Chondrocyte (in vitro differentiated cells): ENCODE data around the gene ENTPD2. TPM values are rescaled to one million over a fixed set of nuclear protein-coding genes. Genes with fewer than 3 reads are reported as not detected.
"Not testable (repeated sequence)": the region's sequence is repeated elsewhere in the genome, so short reads cannot be mapped to it uniquely, and the experiment has no call there.

Experiments
- DNase-seq: peaks from one replicate; pipeline ENCODE4 v3.0.0; 2021; ENCODE audit warnings: mixed read lengths, low spot score
- H3K27ac Mint-ChIP-seq: one replicate; pipeline ENCODE4 v1.8.0; 2021; ENCODE audit warnings: mild to moderate bottlenecking, moderate library complexity, mixed read lengths; ENCODE audit not compliant: unreplicated experiment
- H3K27me3 Mint-ChIP-seq: 2 replicates; pipeline ENCODE4 v1.8.0; 2021; ENCODE audit warnings: low read depth, mixed read lengths
- H3K36me3 Mint-ChIP-seq: 2 replicates; pipeline ENCODE4 v1.8.0; 2021; ENCODE audit warnings: low read depth, mixed read lengths
- H3K4me1 Mint-ChIP-seq: 2 replicates; pipeline ENCODE4 v1.8.0; 2021; ENCODE audit warnings: low read depth, mild to moderate bottlenecking, mixed read lengths
- H3K4me3 Mint-ChIP-seq: one replicate; pipeline ENCODE4 v1.8.0; 2021; ENCODE audit warnings: mild to moderate bottlenecking, moderate library complexity, mixed read lengths; ENCODE audit not compliant: unreplicated experiment
- H3K9me3 Mint-ChIP-seq: 2 replicates; pipeline ENCODE4 v1.8.0; 2021; ENCODE audit warnings: low read depth, mixed read lengths
- total RNA-seq: library from RNA; stranded (reverse); gene quantifications from 3 replicates; pipeline ENCODE4 v1.2.1, GENCODE V29; 2021
- TF ChIP-seq, protein P1 (sequence below): fragments of 200-600 bp; sonication (generic); IDR thresholded peaks from 2 replicates; pipeline ENCODE4 v1.5.0; 2021; ENCODE audit warnings: antibody characterized with exemption, mild to moderate bottlenecking, moderate library complexity

ENTPD2 gene
- total RNA-seq, 1 donor from 2014 or later, result 0.15 TPM

DNA sequence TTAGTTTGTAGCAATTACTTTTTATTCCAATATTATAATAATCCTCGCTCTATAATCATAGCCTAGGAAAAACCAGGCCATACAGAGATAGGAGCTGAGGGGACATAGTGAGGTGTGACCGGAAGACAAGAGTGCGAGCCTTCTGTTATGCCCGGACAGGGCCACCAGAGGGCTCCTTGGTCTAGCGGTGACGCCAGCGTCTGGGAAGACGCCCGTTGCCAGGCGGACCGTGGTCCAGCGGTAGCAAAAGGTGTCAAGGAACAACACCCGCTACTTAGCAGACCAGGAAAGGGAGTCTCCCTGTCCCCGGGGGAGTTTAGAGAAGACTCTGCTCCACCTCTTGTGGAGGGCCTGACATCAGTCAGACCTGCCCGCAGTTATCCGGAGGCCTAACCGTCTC is 49.6 kb downstream of the ENTPD2 start:
- H3K4me3 Mint-ChIP-seq, H3K9me3 Mint-ChIP-seq, DNase-seq, H3K27ac Mint-ChIP-seq, H3K27me3 Mint-ChIP-seq, H3K36me3 Mint-ChIP-seq: not testable (repeated sequence)
- H3K4me1 Mint-ChIP-seq, result peaks cover 15% of the 10 kb centered on the region
- TF ChIP-seq, protein P1, sequence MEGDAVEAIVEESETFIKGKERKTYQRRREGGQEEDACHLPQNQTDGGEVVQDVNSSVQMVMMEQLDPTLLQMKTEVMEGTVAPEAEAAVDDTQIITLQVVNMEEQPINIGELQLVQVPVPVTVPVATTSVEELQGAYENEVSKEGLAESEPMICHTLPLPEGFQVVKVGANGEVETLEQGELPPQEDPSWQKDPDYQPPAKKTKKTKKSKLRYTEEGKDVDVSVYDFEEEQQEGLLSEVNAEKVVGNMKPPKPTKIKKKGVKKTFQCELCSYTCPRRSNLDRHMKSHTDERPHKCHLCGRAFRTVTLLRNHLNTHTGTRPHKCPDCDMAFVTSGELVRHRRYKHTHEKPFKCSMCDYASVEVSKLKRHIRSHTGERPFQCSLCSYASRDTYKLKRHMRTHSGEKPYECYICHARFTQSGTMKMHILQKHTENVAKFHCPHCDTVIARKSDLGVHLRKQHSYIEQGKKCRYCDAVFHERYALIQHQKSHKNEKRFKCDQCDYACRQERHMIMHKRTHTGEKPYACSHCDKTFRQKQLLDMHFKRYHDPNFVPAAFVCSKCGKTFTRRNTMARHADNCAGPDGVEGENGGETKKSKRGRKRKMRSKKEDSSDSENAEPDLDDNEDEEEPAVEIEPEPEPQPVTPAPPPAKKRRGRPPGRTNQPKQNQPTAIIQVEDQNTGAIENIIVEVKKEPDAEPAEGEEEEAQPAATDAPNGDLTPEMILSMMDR, result peak; percentile 75

DNA sequence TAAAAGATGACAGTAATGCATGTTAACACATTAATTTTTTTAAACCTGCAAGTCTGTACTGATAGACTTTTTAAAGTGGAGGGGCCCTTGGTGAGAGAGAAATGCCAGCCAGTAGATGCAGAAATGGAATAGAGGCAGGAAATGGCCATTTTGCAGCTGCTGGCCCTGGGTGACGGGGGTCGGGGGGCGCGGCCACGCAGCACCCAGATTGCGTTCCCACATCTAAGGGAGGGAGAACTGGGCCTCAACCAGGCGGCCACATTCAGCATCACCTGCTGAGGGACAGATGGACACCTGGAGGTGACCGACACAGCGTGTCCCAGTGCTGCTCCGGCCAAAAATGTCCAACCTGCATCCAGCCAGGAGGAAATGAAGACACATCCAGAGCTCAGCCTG is 51.2 kb downstream of the ENTPD2 start:
- DNase-seq, result no peak
- no peak overlapping the region for H3K27ac Mint-ChIP-seq
- peaks cover 31% of the 10 kb centered on the region for H3K4me1 Mint-ChIP-seq
- H3K4me3 Mint-ChIP-seq, result no peak overlapping the region
- no peaks in the 10 kb centered on the region for H3K27me3 Mint-ChIP-seq
- TF ChIP-seq, protein P1, result no peak
- no peaks in the 10 kb centered on the region for H3K36me3 Mint-ChIP-seq
- peaks cover 4% of the 10 kb centered on the region for H3K9me3 Mint-ChIP-seq

DNA sequence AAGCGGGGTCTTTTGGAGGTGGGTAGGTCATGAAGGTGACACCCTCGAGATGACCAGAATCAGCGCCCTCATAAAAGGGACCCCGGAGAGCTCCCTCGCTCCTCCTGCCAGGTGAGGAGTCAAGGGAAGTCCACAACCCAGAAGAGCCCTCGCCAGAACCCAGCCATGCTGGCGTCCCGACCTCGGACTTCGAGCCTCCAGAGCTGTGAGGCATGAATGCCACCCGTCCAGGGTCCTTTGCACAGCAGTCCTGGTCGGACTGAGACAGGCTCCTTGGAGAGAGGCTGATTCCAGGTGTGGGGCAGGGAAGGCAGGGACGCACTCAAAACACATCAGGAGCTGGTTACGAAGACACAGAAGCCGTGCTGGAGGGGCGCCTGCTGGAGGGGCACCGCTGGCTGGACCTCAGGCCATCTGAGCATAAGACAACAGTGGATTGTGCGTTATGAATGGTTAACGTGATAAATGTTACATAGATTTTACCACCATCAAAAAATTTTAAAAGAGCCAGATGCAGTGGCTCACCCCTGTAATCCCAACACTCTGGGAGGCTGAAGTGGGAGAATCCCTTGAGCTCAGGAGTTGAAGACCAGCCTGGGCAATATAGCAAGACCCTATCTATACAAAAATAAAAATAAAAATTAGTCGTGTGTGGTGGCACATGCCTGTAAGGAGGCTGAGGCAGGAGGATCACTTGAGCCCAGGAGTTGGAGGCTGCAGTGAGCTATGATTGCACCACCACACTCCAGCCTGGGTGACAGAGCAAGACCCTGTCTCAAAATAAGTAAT is 51.8 kb downstream of the ENTPD2 start:
- DNase-seq, result no peak
- Mint-ChIP-seq H3K4me3 (no peak overlapping the region), H3K4me1 (peaks cover 36% of the 10 kb centered on the region), H3K27me3 (no peaks in the 10 kb centered on the region), H3K9me3 (peaks cover 4% of the 10 kb centered on the region), H3K27ac (no peak overlapping the region), H3K36me3 (no peaks in the 10 kb centered on the region)
- TF ChIP-seq, protein P1, result no peak

DNA sequence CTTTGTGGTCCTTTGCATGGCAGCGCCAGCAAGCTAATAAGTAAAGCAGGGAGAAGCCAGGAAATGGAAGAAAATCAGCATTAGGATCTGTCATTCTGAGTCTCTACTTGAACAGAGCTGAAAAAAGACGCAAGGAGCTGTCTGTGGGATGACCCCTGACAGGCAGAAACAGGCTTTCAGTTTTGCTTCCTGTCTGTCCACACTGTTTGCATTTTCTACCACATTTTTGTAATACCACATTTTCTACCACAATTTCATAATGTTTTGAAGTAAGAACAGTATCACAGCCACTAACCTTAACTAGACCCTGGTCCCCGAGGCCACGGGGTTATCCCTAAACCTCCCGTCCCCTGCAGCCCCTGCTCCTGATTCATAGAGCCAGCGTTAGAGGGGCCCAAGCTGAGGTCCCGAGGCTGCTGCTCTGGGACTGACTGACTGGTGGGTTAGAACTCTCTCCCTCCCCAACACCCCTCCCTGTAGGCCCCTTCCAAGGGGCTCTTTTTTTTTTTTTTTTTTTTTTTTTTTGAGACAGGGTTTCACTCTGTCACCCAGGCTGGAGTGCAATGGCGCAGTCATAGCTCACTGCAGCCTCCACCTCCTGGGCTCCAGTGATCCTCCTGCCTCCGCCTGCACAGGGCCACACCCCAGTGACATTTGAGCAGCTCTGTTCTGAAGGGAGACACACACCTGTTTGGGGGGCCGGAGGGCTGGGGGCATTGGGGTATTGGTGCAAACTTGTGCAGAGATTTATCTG is 53.5 kb downstream of the ENTPD2 start:
- H3K27ac Mint-ChIP-seq, result peak overlapping the region; percentile 85
- TF ChIP-seq, protein P1, result no peak
- peaks cover 47% of the 10 kb centered on the region for H3K4me1 Mint-ChIP-seq
- H3K9me3 Mint-ChIP-seq, result peaks cover 4% of the 10 kb centered on the region
- DNase-seq, result no peak
- H3K4me3 Mint-ChIP-seq, result no peak overlapping the region
- no peaks in the 10 kb centered on the region for H3K27me3 Mint-ChIP-seq
- H3K36me3 Mint-ChIP-seq, result no peaks in the 10 kb centered on the region

Other genes starting within 250 kb of the ENTPD2 start
- gene RABL6, start 246.1 kb downstream of the ENTPD2 start, total RNA-seq, result 61.5 to 71.8 TPM (median 62.2 TPM) in 3 replicates
- 6.3 to 7.5 TPM (median 7.4 TPM) in 3 replicates for gene AJM1, start 211.6 kb downstream of the ENTPD2 start, total RNA-seq
- 165 to 193 TPM (median 192 TPM) in 3 replicates for gene PHPT1, start 204.7 kb downstream of the ENTPD2 start, total RNA-seq
- 7.7 to 9.2 TPM (median 7.7 TPM) in 3 replicates for gene MAMDC4, start 201.7 kb downstream of the ENTPD2 start, total RNA-seq
- 296 to 328 TPM (median 320 TPM) in 3 replicates for gene EDF1, start 187.8 kb downstream of the ENTPD2 start, total RNA-seq
- 9.6 to 12.4 TPM (median 10.4 TPM) in 3 replicates for gene TRAF2, start 167.5 kb downstream of the ENTPD2 start, total RNA-seq
- gene FBXW5, start 109.3 kb downstream of the ENTPD2 start, total RNA-seq, result 79.2 to 87.5 TPM (median 84.3 TPM) in 3 replicates
- gene C8G, start 108.8 kb downstream of the ENTPD2 start, total RNA-seq, result 2.2 TPM in 1 of 3 replicates, not detected in the others
- 0.51 to 0.60 TPM in 2 of 3 replicates, not detected in the other for gene LCN12, start 101.8 kb downstream of the ENTPD2 start, total RNA-seq
- 24.2 to 80.4 TPM (median 76.8 TPM) in 3 replicates for gene PTGDS, start 76.6 kb downstream of the ENTPD2 start, total RNA-seq
- 0.15 to 5.8 TPM (median 5.2 TPM) in 3 replicates for gene LCNL1, start 71.1 kb downstream of the ENTPD2 start, total RNA-seq
- gene PAXX, start 61.6 kb downstream of the ENTPD2 start, total RNA-seq, result 34.4 to 38.7 TPM (median 36.8 TPM) in 3 replicates
- 4.9 to 5.5 TPM in 2 of 3 replicates, not detected in the other for gene CLIC3, start 57.5 kb downstream of the ENTPD2 start, total RNA-seq
- gene ABCA2, start 25.8 kb downstream of the ENTPD2 start, total RNA-seq, result 55.3 to 62.4 TPM (median 59.1 TPM) in 3 replicates
- not detected in 3 replicates for gene FUT7, start 22.0 kb downstream of the ENTPD2 start, total RNA-seq
- 88.1 to 90.8 TPM (median 88.7 TPM) in 3 replicates for gene NPDC1, start 7.9 kb downstream of the ENTPD2 start, total RNA-seq
- 0.87 to 3.2 TPM (median 2.5 TPM) in 3 replicates for gene SAPCD2, start 16.5 kb upstream of the ENTPD2 start, total RNA-seq
- gene UAP1L1, start 23.5 kb upstream of the ENTPD2 start, total RNA-seq, result 26.1 to 44.0 TPM (median 41.7 TPM) in 3 replicates
- 105 to 117 TPM (median 106 TPM) in 3 replicates for gene MAN1B1, start 32.9 kb upstream of the ENTPD2 start, total RNA-seq
- gene DPP7, start 60.7 kb upstream of the ENTPD2 start, total RNA-seq, result 54.0 to 85.0 TPM (median 82.2 TPM) in 3 replicates
- gene GRIN1, start 85.1 kb upstream of the ENTPD2 start, total RNA-seq, result 0.07 TPM in 1 of 3 replicates, not detected in the others
- gene LRRC26, start 116.0 kb upstream of the ENTPD2 start, total RNA-seq, result not detected in 3 replicates
- not detected in 3 replicates for gene TMEM210, start 118.0 kb upstream of the ENTPD2 start, total RNA-seq
- gene ANAPC2, start 134.5 kb upstream of the ENTPD2 start, total RNA-seq, result 40.3 to 62.6 TPM (median 41.0 TPM) in 3 replicates
- gene SSNA1, start 134.6 kb upstream of the ENTPD2 start, total RNA-seq, result 54.5 to 57.8 TPM (median 55.5 TPM) in 3 replicates
- gene TPRN, start 146.7 kb upstream of the ENTPD2 start, total RNA-seq, result 19.5 to 20.0 TPM (median 19.7 TPM) in 3 replicates
- 34.9 to 36.8 TPM (median 36.7 TPM) in 3 replicates for gene TMEM203, start 151.6 kb upstream of the ENTPD2 start, total RNA-seq
- gene NDOR1, start 151.6 kb upstream of the ENTPD2 start, total RNA-seq, result 10.8 to 17.7 TPM (median 13.2 TPM) in 3 replicates
- gene RNF208, start 168.2 kb upstream of the ENTPD2 start, total RNA-seq, result 3.3 to 4.4 TPM (median 3.6 TPM) in 3 replicates
- gene CYSRT1, start 171.1 kb upstream of the ENTPD2 start, total RNA-seq, result 0.44 to 0.92 TPM (median 0.79 TPM) in 3 replicates
- 0.22 TPM in 1 of 3 replicates, not detected in the others for gene RNF224, start 173.4 kb upstream of the ENTPD2 start, total RNA-seq
- gene SLC34A3, start 176.8 kb upstream of the ENTPD2 start, total RNA-seq, result not detected in 3 replicates
- gene TUBB4B, start 187.2 kb upstream of the ENTPD2 start, total RNA-seq, result 117 to 155 TPM (median 121 TPM) in 3 replicates
- gene STPG3, start 197.2 kb upstream of the ENTPD2 start, total RNA-seq, result not detected in 3 replicates
- gene NELFB, start 201.3 kb upstream of the ENTPD2 start, total RNA-seq, result 48.0 to 55.1 TPM (median 52.4 TPM) in 3 replicates
- gene TOR4A, start 223.7 kb upstream of the ENTPD2 start, total RNA-seq, result 0.85 to 3.5 TPM (median 3.4 TPM) in 3 replicates
- gene NRARP, start 248.2 kb upstream of the ENTPD2 start, total RNA-seq, result 0.39 to 6.9 TPM (median 6.7 TPM) in 3 replicates